GM12865 (cell line): ENCODE measurements around the gene CEP55.

Source experiments
- DNase-seq: peaks from one replicate; pipeline ENCODE4 v3.0.0; 2010; ENCODE audit warnings: low read depth
- H3K4me3 ChIP-seq: 2 replicates; pipeline ENCODE4 v1.5.1; 2011; ENCODE audit warnings: mild to moderate bottlenecking, low read depth, low read length, control low read depth
- CTCF ChIP-seq: IDR thresholded peaks from 2 replicates; pipeline ENCODE4 v1.5.1; 2011; ENCODE audit warnings: low read length, control low read depth, low read depth, inconsistent platforms; ENCODE audit not compliant: insufficient read depth; ENCODE audit errors: missing control alignments

Gene CEP55

GRCh38 chr10:93468461-93469213 lies 27.8 kb upstream of the CEP55 start:
- no peak overlapping the region for H3K4me3 ChIP-seq
- DNase-seq: no peak
- TF ChIP-seq CTCF: no peak

- H3K4me3 ChIP-seq: no peak overlapping the region
- no peak for DNase-seq
- TF ChIP-seq CTCF: no peak
Observed at GRCh38 chr10:93469454-93469853, 27.0 kb upstream of the CEP55 start.

GRCh38 chr10:93471110-93471651 lies 25.2 kb upstream of the CEP55 start:
- no peak for DNase-seq
- H3K4me3 ChIP-seq: no peak overlapping the region

GRCh38 chr10:93473161-93473560 lies 23.3 kb upstream of the CEP55 start:
- TF ChIP-seq CTCF: no peak
- H3K4me3 ChIP-seq: no peak overlapping the region
- DNase-seq: no peak

More at GRCh38 chr10:93471110-93471651, 25.2 kb upstream of the CEP55 start:
- no peak for TF ChIP-seq CTCF

- DNase-seq: no peak
- no peak overlapping the region for H3K4me3 ChIP-seq
- no peak for TF ChIP-seq CTCF
Observed at GRCh38 chr10:93473804-93474472, 22.5 kb upstream of the CEP55 start.

GRCh38 chr10:93475227-93475626 lies 21.2 kb upstream of the CEP55 start:
- no peak overlapping the region for H3K4me3 ChIP-seq
- no peak for TF ChIP-seq CTCF
- DNase-seq: no peak

- no peak for TF ChIP-seq CTCF
- H3K4me3 ChIP-seq: no peak overlapping the region
- DNase-seq: no peak
Observed at GRCh38 chr10:93475871-93476270, 20.5 kb upstream of the CEP55 start.
